NT2/D1 (cell line): ENCODE data around the gene ASAP3.

Experiments used
- SUZ12 ChIP-seq: IDR thresholded peaks from 2 replicates; pipeline ENCODE4 v1.6.1; 2011; ENCODE audit not compliant: insufficient read length, insufficient read depth; ENCODE audit errors: extremely low read depth
- YY1 ChIP-seq: IDR thresholded peaks from 2 replicates; pipeline ENCODE4 v1.6.1; 2011; ENCODE audit not compliant: insufficient read length, insufficient read depth
- ZNF274 ChIP-seq: IDR thresholded peaks from 2 replicates; pipeline ENCODE4 v1.6.1; 2011; ENCODE audit warnings: mild to moderate bottlenecking, low read depth, low read length

- TF ChIP-seq YY1: no peak
- TF ChIP-seq ZNF274: no peak
- no peak for TF ChIP-seq SUZ12
These were observed 89.3 kb downstream of the ASAP3 start for GRCh38 chr1:23394684-23395083.
